ENCODE measurements around the gene DDR2. TPM values are rescaled to one million over a fixed set of nuclear protein-coding genes. Genes with fewer than 3 reads are reported as not detected.

DDR2 gene
- polyA plus RNA-seq, 3 donors = 0.07 TPM; not detected in 2

DNA sequence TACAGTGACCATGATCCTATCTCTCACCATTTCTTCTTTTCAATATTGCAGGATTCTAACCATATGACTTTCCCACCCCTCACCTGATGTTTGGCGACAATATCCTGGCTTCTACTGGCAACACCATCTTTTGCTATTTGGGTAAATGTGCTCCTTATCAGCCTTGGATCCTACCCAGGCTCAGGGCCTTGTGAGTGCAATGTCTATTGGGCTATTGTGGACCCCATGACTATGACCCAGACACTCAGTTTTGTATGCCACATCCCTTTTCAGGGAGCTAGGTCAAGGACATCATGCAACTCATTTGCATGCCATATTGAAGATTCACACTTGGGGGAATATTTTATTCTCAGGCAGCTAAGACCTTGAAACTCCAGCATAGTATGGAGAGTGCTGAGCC, 67.9 kb downstream of the DDR2 start:
- Histone ChIP-seq H3K4me3 (replicated peaks in 1 of 3; ENCODE audit: low read depth in 2 of 3, low read length in 3 of 3) (no peak overlapping the region), H3K4me1 (ENCODE audit: control insufficient read depth in 1 of 2, insufficient read depth in 2 of 2, low read length in 2 of 2) (no peaks in the 10 kb centered on the region), H3K79me2 (ENCODE audit: insufficient read depth, low read length) (no peaks in the 10 kb centered on the region), H3K27ac (ENCODE audit: low read depth in 1 of 2, low read length in 2 of 2) (no peak overlapping the region), H3K36me3 (replicated peaks in 1 of 2; ENCODE audit: control insufficient read depth in 1 of 2, insufficient read depth in 2 of 2, low read length in 2 of 2) (no peaks in the 10 kb centered on the region), H3K27me3 (ENCODE audit: control insufficient read depth in 2 of 2, insufficient read depth in 2 of 2, low read length in 2 of 2) (no peaks in the 10 kb centered on the region), H3K9me3 (replicated peaks in 1 of 2; ENCODE audit: control insufficient read depth in 1 of 2, insufficient read depth in 1 of 2, low read length in 2 of 2) (no peaks in the 10 kb centered on the region), H3K4me2 (replicated peaks; ENCODE audit: extremely low read depth, low read length, poor library complexity, severe bottlenecking) (no peak overlapping the region), H2AFZ (ENCODE audit: insufficient read depth, low read depth, low read length, poor library complexity, severe bottlenecking) (no peak overlapping the region), H4K20me1 (ENCODE audit: insufficient read depth, low read length) (no peaks in the 10 kb centered on the region), H3K9ac (ENCODE audit: insufficient read depth, low read length, poor library complexity, severe bottlenecking) (no peak overlapping the region)
- TF ChIP-seq, protein P1, sequence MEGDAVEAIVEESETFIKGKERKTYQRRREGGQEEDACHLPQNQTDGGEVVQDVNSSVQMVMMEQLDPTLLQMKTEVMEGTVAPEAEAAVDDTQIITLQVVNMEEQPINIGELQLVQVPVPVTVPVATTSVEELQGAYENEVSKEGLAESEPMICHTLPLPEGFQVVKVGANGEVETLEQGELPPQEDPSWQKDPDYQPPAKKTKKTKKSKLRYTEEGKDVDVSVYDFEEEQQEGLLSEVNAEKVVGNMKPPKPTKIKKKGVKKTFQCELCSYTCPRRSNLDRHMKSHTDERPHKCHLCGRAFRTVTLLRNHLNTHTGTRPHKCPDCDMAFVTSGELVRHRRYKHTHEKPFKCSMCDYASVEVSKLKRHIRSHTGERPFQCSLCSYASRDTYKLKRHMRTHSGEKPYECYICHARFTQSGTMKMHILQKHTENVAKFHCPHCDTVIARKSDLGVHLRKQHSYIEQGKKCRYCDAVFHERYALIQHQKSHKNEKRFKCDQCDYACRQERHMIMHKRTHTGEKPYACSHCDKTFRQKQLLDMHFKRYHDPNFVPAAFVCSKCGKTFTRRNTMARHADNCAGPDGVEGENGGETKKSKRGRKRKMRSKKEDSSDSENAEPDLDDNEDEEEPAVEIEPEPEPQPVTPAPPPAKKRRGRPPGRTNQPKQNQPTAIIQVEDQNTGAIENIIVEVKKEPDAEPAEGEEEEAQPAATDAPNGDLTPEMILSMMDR (IDR thresholded peaks at IDR 0.05) = no peak
- Mint-ChIP-seq H3K9me3 (peaks cover 0 to 10% (median 0%) of the 10 kb centered on the region in 7 donors), H3K27me3 (ENCODE audit: low read depth in 3 of 3) (peaks cover 0 to 2% (median 0%) of the 10 kb centered on the region in 3 donors), H3K36me3 (no peaks in the 10 kb centered on the region), H3K4me1 (no peaks in the 10 kb centered on the region), H3K27ac (no peak overlapping the region), H3K4me3 (no peak overlapping the region)
- no peak for DNase-seq
- WGBS (ENCODE audit: insufficient coverage) = no CpG with 5 or more reads among the region's 1 CpG
- intact Hi-C loops (cut with micrococcal nuclease) = no loop called here

DNA sequence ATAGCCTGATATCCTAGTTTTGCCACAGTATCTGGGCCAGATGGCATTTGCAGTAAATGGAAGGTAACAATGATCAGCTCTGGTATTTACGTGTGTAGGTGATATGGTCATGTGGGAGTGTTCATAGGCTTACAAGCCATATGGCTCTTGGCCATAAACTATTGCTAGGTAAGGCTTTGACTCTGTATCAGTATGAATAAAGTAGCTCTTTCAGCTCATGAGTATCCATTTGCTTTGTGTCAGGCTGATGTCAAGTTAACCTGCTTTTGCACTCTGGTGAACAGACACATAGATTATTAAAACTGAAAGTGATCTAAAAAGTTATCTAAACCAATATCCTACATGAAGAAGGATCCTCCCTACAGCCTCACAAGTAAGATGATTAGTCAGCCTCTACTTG, 69.0 kb downstream of the DDR2 start:
- H3K9me3 Mint-ChIP-seq = peaks cover 0 to 14% (median 0%) of the 10 kb centered on the region in 7 donors
- Histone ChIP-seq H3K9me3 (replicated peaks in 1 of 2; ENCODE audit: control insufficient read depth in 1 of 2, insufficient read depth in 1 of 2, low read length in 2 of 2) (no peaks in the 10 kb centered on the region), H3K4me1 (ENCODE audit: control insufficient read depth in 1 of 2, insufficient read depth in 2 of 2, low read length in 2 of 2) (no peaks in the 10 kb centered on the region), H3K79me2 (ENCODE audit: insufficient read depth, low read length) (no peaks in the 10 kb centered on the region), H2AFZ (ENCODE audit: insufficient read depth, low read depth, low read length, poor library complexity, severe bottlenecking) (no peak overlapping the region), H3K27me3 (ENCODE audit: control insufficient read depth in 2 of 2, insufficient read depth in 2 of 2, low read length in 2 of 2) (no peaks in the 10 kb centered on the region), H3K36me3 (replicated peaks in 1 of 2; ENCODE audit: control insufficient read depth in 1 of 2, insufficient read depth in 2 of 2, low read length in 2 of 2) (no peaks in the 10 kb centered on the region), H3K4me2 (replicated peaks; ENCODE audit: extremely low read depth, low read length, poor library complexity, severe bottlenecking) (no peak overlapping the region), H3K27ac (ENCODE audit: low read depth in 1 of 2, low read length in 2 of 2) (no peak overlapping the region), H3K9ac (ENCODE audit: insufficient read depth, low read length, poor library complexity, severe bottlenecking) (no peak overlapping the region), H3K4me3 (replicated peaks in 1 of 3; ENCODE audit: low read depth in 2 of 3, low read length in 3 of 3) (no peak overlapping the region), H4K20me1 (ENCODE audit: insufficient read depth, low read length) (no peaks in the 10 kb centered on the region)
- WGBS (ENCODE audit: insufficient coverage) = 80% methylated on average over 1 of the region's 1 CpG
- H3K4me3 Mint-ChIP-seq = no peak overlapping the region
- intact Hi-C loops (cut with micrococcal nuclease) = no loop called here
- H3K36me3 Mint-ChIP-seq = no peaks in the 10 kb centered on the region
- H3K4me1 Mint-ChIP-seq = no peaks in the 10 kb centered on the region
- no peak for DNase-seq
- no peak overlapping the region for H3K27ac Mint-ChIP-seq
- no peaks in the 10 kb centered on the region for H3K27me3 Mint-ChIP-seq (ENCODE audit: low read depth in 3 of 3)
- TF ChIP-seq, protein P1 (IDR thresholded peaks at IDR 0.05) = no peak

Data from CD14-positive monocyte (primary cell).